ENCODE results near the gene KLHDC10. TPM values are rescaled to one million over a fixed set of nuclear protein-coding genes. Genes with fewer than 3 reads are reported as not detected.
"Not testable (repeated sequence)": the region's sequence is repeated elsewhere in the genome, so short reads cannot be mapped to it uniquely, and the experiment has no call there.

The KLHDC10 gene
- total RNA-seq, 1 donor, result 43.6 TPM

GRCh38 chr7:130084037-130084875 is 13.9 kb downstream of the KLHDC10 start:
- no peak overlapping the region for H3K4me3 ChIP-seq (ENCODE audit: low read depth, low read length)
- DNase-seq (ENCODE audit: low read depth), result no peak
- peak; percentile 42 for TF ChIP-seq CTCF (IDR thresholded peaks at IDR 0.05; ENCODE audit: insufficient read depth, low read depth, low read length)

- not testable (repeated sequence) for DNase-seq (ENCODE audit: low read depth); H3K4me3 ChIP-seq (ENCODE audit: low read depth, low read length)
Observed at GRCh38 chr7:130085235-130085634, 14.9 kb downstream of the KLHDC10 start.

GRCh38 chr7:130086938-130087337 is 16.6 kb downstream of the KLHDC10 start:
- DNase-seq (ENCODE audit: low read depth), result no peak
- no peak overlapping the region for H3K4me3 ChIP-seq (ENCODE audit: low read depth, low read length)
- TF ChIP-seq CTCF (IDR thresholded peaks at IDR 0.05; ENCODE audit: insufficient read depth, low read depth, low read length), result no peak

GRCh38 chr7:130087364-130087763 is 17.0 kb downstream of the KLHDC10 start:
- H3K4me3 ChIP-seq (ENCODE audit: low read depth, low read length), result no peak overlapping the region
- TF ChIP-seq CTCF (IDR thresholded peaks at IDR 0.05; ENCODE audit: insufficient read depth, low read depth, low read length), result no peak
- no peak for DNase-seq (ENCODE audit: low read depth)

GRCh38 chr7:130090745-130091532 is 20.6 kb downstream of the KLHDC10 start:
- H3K4me3 ChIP-seq (ENCODE audit: low read depth, low read length), result no peak overlapping the region
- no peak for TF ChIP-seq CTCF (IDR thresholded peaks at IDR 0.05; ENCODE audit: insufficient read depth, low read depth, low read length)
- no peak for DNase-seq (ENCODE audit: low read depth)

GRCh38 chr7:130091999-130092398 is 21.7 kb downstream of the KLHDC10 start:
- H3K4me3 ChIP-seq (ENCODE audit: low read depth, low read length), result no peak overlapping the region
- TF ChIP-seq CTCF (IDR thresholded peaks at IDR 0.05; ENCODE audit: insufficient read depth, low read depth, low read length), result no peak
- no peak for DNase-seq (ENCODE audit: low read depth)

- TF ChIP-seq CTCF (IDR thresholded peaks at IDR 0.05; ENCODE audit: insufficient read depth, low read depth, low read length), result no peak
- H3K4me3 ChIP-seq (ENCODE audit: low read depth, low read length), result no peak overlapping the region
- no peak for DNase-seq (ENCODE audit: low read depth)
Observed at GRCh38 chr7:130092598-130092997, 22.3 kb downstream of the KLHDC10 start.
